ENCODE data around the gene AGTR1. TPM values are rescaled to one million over a fixed set of nuclear protein-coding genes. Genes with fewer than 3 reads are reported as not detected.

Gene AGTR1
- total and polyA plus RNA-seq, 2 of the 13 experiments (the other 11 are each of a cell fraction or from before 2014, with no cell fraction given), result 0.64 to 1.5 TPM

GRCh38 chr3:148736086-148736485 lies 38.4 kb downstream of the AGTR1 start:
- Histone ChIP-seq H3K27ac (ENCODE audit: extremely low read length, insufficient read depth, low read length) (no peak overlapping the region), H3K36me3 (replicated peaks in 1 of 2; ENCODE audit: control insufficient read depth in 1 of 2, insufficient read depth in 2 of 2, low read length in 2 of 2) (no peaks in the 10 kb centered on the region), H4K20me1 (ENCODE audit: insufficient read depth, low read length) (no peaks in the 10 kb centered on the region), H3K4me3 (replicated peaks in 1 of 3; ENCODE audit: insufficient read depth in 1 of 3, low read depth in 2 of 3, low read length in 3 of 3) (no peak overlapping the region), H3K4me2 (ENCODE audit: low read depth, low read length) (no peak overlapping the region), H3K27me3 (ENCODE audit: control insufficient read depth in 1 of 2, insufficient read depth in 2 of 2, low read length in 2 of 2) (no peaks in the 10 kb centered on the region), H2AFZ (ENCODE audit: low read length) (no peak overlapping the region), H3K9ac (ENCODE audit: insufficient read depth, low read depth, low read length) (no peak overlapping the region), H3K4me1 (ENCODE audit: insufficient read depth, low read length) (no peaks in the 10 kb centered on the region), H3K9me3 (ENCODE audit: low read length) (no peaks in the 10 kb centered on the region), H3K79me2 (ENCODE audit: insufficient read depth, low read length) (no peaks in the 10 kb centered on the region)
- WGBS (ENCODE audit: low lambda C conversion rate), result 49% methylated on average over 3 of the region's 3 CpGs
- no TSS peak for BruUV-seq (replicated peaks)
- in situ Hi-C loops (cut with HindIII; ENCODE audit: extremely low pct_ligation_motif_present, low pct_unique_long_range_greater_than_20kb) (no loop called here), intact Hi-C loops (cut with micrococcal nuclease; ENCODE audit: unreplicated experiment) (no loop called here)
- FAIRE-seq, result no peak
- DNase-seq (ENCODE audit: low spot score), result no peak
- ChIA-PET POLR2A (no interaction called here), CTCF (ENCODE audit: low intra/inter-chr PET ratio, low total read pairs) (no interaction called here)
- TF ChIP-seq POLR2AphosphoS5 (IDR thresholded peaks at IDR 0.05; ENCODE audit: low read depth, low read length) (no peak), ZFAT (CRISPR knock-in tag; conservative IDR thresholded peaks at IDR 0.05) (no peak), ATAD3A (CRISPR knock-in tag; IDR thresholded peaks at IDR 0.05) (no peak), ZFX (CRISPR knock-in tag; IDR thresholded peaks at IDR 0.05; ENCODE audit: low read depth) (no peak), TCF12 (IDR thresholded peaks at IDR 0.05) (no peak), TCF12 (CRISPR knock-in tag; IDR thresholded peaks at IDR 0.05) (no peak), ATF7-NPFF (CRISPR knock-in tag; IDR thresholded peaks at IDR 0.05; ENCODE audit: low read depth) (no peak), CHCHD3 (CRISPR knock-in tag; IDR thresholded peaks at IDR 0.05) (no peak), ZSCAN22 (CRISPR knock-in tag; IDR thresholded peaks at IDR 0.05) (no peak), SNAPC2 (CRISPR knock-in tag; IDR thresholded peaks at IDR 0.05) (no peak), RBFOX2 (IDR thresholded peaks at IDR 0.05; ENCODE audit: low read depth, low read length) (no peak), ZNF407 (CRISPR knock-in tag; IDR thresholded peaks at IDR 0.05; ENCODE audit: not compliant biosample characterization) (no peak), KAT2B (IDR thresholded peaks at IDR 0.05; ENCODE audit: borderline replicate concordance, low read depth, low read length) (no peak)
- no peak for ATAC-seq
